Fibroblast of gingiva (primary cell): ENCODE results near the gene MYOG.

Source experiments
- DNase-seq: peaks from one replicate; pipeline ENCODE4 v3.0.0-alpha.2; 2011; ENCODE audit warnings: low read depth

The MYOG gene

GRCh38 chr1:203090421-203091198 is 4.8 kb upstream of the MYOG start:
- no peak for DNase-seq

GRCh38 chr1:203089651-203090045 is 3.8 kb upstream of the MYOG start:
- no peak for DNase-seq

- no peak for DNase-seq
Observed at GRCh38 chr1:203089001-203089650, 3.3 kb upstream of the MYOG start.

GRCh38 chr1:203088441-203088840 is 2.6 kb upstream of the MYOG start:
- no peak for DNase-seq

- no peak for DNase-seq
Observed at GRCh38 chr1:203086992-203087763, 1.4 kb upstream of the MYOG start.

GRCh38 chr1:203084588-203085527 is 954 bp downstream of the MYOG start:
- no peak for DNase-seq

- DNase-seq: no peak
Observed at GRCh38 chr1:203083463-203083921, 2.3 kb downstream of the MYOG start.

GRCh38 chr1:203082571-203083462 is 3.0 kb downstream of the MYOG start:
- DNase-seq: no peak

- DNase-seq: no peak
Observed at GRCh38 chr1:203082231-203082505, 3.6 kb downstream of the MYOG start.

GRCh38 chr1:203081465-203082230 is 4.2 kb downstream of the MYOG start:
- no peak for DNase-seq

- no peak for DNase-seq
Observed at GRCh38 chr1:203080456-203080855, 5.4 kb downstream of the MYOG start.

- no peak for DNase-seq
Observed at GRCh38 chr1:203078478-203078877, 7.3 kb downstream of the MYOG start.

- DNase-seq: no peak
Observed at GRCh38 chr1:203077956-203078355, 7.9 kb downstream of the MYOG start.

GRCh38 chr1:203077367-203077766 is 8.4 kb downstream of the MYOG start:
- no peak for DNase-seq

GRCh38 chr1:203076031-203076511 is 9.7 kb downstream of the MYOG start:
- DNase-seq: no peak

GRCh38 chr1:203075236-203076030 is 10.4 kb downstream of the MYOG start:
- DNase-seq: no peak

- no peak for DNase-seq
Observed at GRCh38 chr1:203074610-203075009, 11.2 kb downstream of the MYOG start.

- no peak for DNase-seq
Observed at GRCh38 chr1:203073469-203073868, 12.3 kb downstream of the MYOG start.

GRCh38 chr1:203072911-203073310 is 12.9 kb downstream of the MYOG start:
- DNase-seq: no peak
